HG02571 (cell line): Measurements from ENCODE around the gene SERPINA10.

Source experiments
- ATAC-seq: cut with Tn5 transposase; IDR thresholded peaks from one replicate; pipeline ENCODE4 v1.9.1; 2021; ENCODE audit warnings: mild to moderate bottlenecking, moderate library complexity; ENCODE audit not compliant: unreplicated experiment

SERPINA10 gene

GRCh38 chr14:94292872-94293577 lies at the start of gene SERPINA10:
SERPINA10 (minus strand) TSS chr14:94293268; CDS start chr14:94290593, 2,675 bp downstream.
- ATAC-seq = no peak

GRCh38 chr14:94342334-94342934 lies 49.4 kb upstream of the SERPINA10 start:
- no peak for ATAC-seq

GRCh38 chr14:94341656-94342333 lies 48.7 kb upstream of the SERPINA10 start:
- no peak for ATAC-seq

GRCh38 chr14:94340533-94340932 lies 47.5 kb upstream of the SERPINA10 start:
- ATAC-seq = no peak

GRCh38 chr14:94338023-94338422 lies 45.0 kb upstream of the SERPINA10 start:
- no peak for ATAC-seq

GRCh38 chr14:94337274-94337673 lies 44.2 kb upstream of the SERPINA10 start:
- ATAC-seq = no peak

GRCh38 chr14:94334872-94335271 lies 41.8 kb upstream of the SERPINA10 start:
- no peak for ATAC-seq

GRCh38 chr14:94332587-94332986 lies 39.5 kb upstream of the SERPINA10 start:
- ATAC-seq = no peak

GRCh38 chr14:94332063-94332583 lies 39.1 kb upstream of the SERPINA10 start:
- ATAC-seq = no peak

GRCh38 chr14:94331462-94331861 lies 38.4 kb upstream of the SERPINA10 start:
- no peak for ATAC-seq

- no peak for ATAC-seq
Measured at GRCh38 chr14:94330857-94331256, 37.8 kb upstream of the SERPINA10 start.

- ATAC-seq = no peak
Measured at GRCh38 chr14:94330432-94330831, 37.4 kb upstream of the SERPINA10 start.

GRCh38 chr14:94329857-94330256 lies 36.8 kb upstream of the SERPINA10 start:
- ATAC-seq = no peak

GRCh38 chr14:94328196-94328595 lies 35.1 kb upstream of the SERPINA10 start:
- no peak for ATAC-seq

GRCh38 chr14:94322648-94323570 lies 29.8 kb upstream of the SERPINA10 start, which contains the start of gene SERPINA6:
SERPINA6 (minus strand) TSS chr14:94323336; CDS start chr14:94314648, 8,688 bp downstream.
- no peak for ATAC-seq

GRCh38 chr14:94321421-94322271 lies 28.6 kb upstream of the SERPINA10 start:
- no peak for ATAC-seq

GRCh38 chr14:94320243-94320642 lies 27.2 kb upstream of the SERPINA10 start:
- no peak for ATAC-seq

- ATAC-seq = no peak
Measured at GRCh38 chr14:94317259-94317658, 24.2 kb upstream of the SERPINA10 start.

- ATAC-seq = no peak
Measured at GRCh38 chr14:94316692-94317091, 23.6 kb upstream of the SERPINA10 start.

- no peak for ATAC-seq
Measured at GRCh38 chr14:94314890-94315289, 21.8 kb upstream of the SERPINA10 start.
